Liver (tissue), 9 donors: ENCODE results near the gene VPS39. TPM values are rescaled to one million over a fixed set of nuclear protein-coding genes. Genes with fewer than 3 reads are reported as not detected.

Experiments
- DNase-seq: peaks from one replicate; pipeline ENCODE4 v3.0.0-alpha.2; 2017; ENCODE audit warnings: low spot score
- H3K27ac ChIP-seq, 2 donors: one replicate each; pipeline ENCODE4 v1.7.0; 2013; ENCODE audit warnings: inconsistent platforms in 2 of 2, low read length in 2 of 2, control low read depth in 1 of 2, low read depth in 1 of 2, mild to moderate bottlenecking in 1 of 2
- H3K27me3 ChIP-seq, 4 donors: one replicate each; pipeline versions ENCODE4 v1.6.1 to v1.7.0; 2013; ENCODE audit warnings: low read length in 3 of 4, inconsistent platforms in 1 of 4, mild to moderate bottlenecking in 1 of 4, moderate library complexity in 1 of 4; ENCODE audit not compliant: control insufficient read depth in 4 of 4, insufficient read depth in 4 of 4
- H3K36me3 ChIP-seq, 4 donors: one replicate each; pipeline versions ENCODE4 v1.6.1 to v1.7.0; 2013; ENCODE audit warnings: low read length in 3 of 4, mild to moderate bottlenecking in 3 of 4, low read depth in 1 of 4, moderate library complexity in 1 of 4; ENCODE audit not compliant: control insufficient read depth in 4 of 4, insufficient read depth in 3 of 4
- H3K4me1 ChIP-seq, 4 donors: one replicate each; pipeline versions ENCODE4 v1.6.1 to v1.7.0; 2013; ENCODE audit warnings: low read length in 3 of 4, mild to moderate bottlenecking in 3 of 4, moderate library complexity in 1 of 4; ENCODE audit not compliant: control insufficient read depth in 4 of 4, insufficient read depth in 4 of 4
- H3K4me3 ChIP-seq, 3 donors: one replicate each; pipeline versions ENCODE4 v1.6.1 to v1.7.0; 2013; ENCODE audit warnings: low read length in 3 of 3, control low read depth in 1 of 3, low read depth in 1 of 3, mild to moderate bottlenecking in 1 of 3
- H3K9ac ChIP-seq, 2 donors: one replicate each; pipeline ENCODE4 v1.7.0; 2013; ENCODE audit warnings: low read length in 2 of 2, mild to moderate bottlenecking in 2 of 2, moderate library complexity in 2 of 2, control low read depth in 1 of 2, low read depth in 1 of 2
- H3K9me3 ChIP-seq, 4 donors: one replicate each; pipeline versions ENCODE4 v1.6.1 to v1.7.0; 2013; ENCODE audit warnings: low read length in 3 of 4; ENCODE audit not compliant: control insufficient read depth in 4 of 4
- CTCF ChIP-seq: fragments of 150-350 bp; IDR thresholded peaks from 2 replicates; pipeline ENCODE4 v1.5.1; 2017; ENCODE audit warnings: improper control_type of control experiment, low read depth, low read length; ENCODE audit not compliant: missing input control
- EGR1 ChIP-seq, 2 donors: IDR thresholded peaks; 2 replicates each; pipeline ENCODE4 v1.6.1; 2016 to 2018; ENCODE audit warnings: antibody characterized with exemption in 2 of 2, low read depth in 2 of 2
- FOXA2 ChIP-seq: IDR thresholded peaks from 2 replicates; pipeline ENCODE4 v1.6.1; 2016; ENCODE audit warnings: antibody characterized with exemption
- GABPA ChIP-seq, 2 donors: IDR thresholded peaks in 1 of 2; conservative IDR thresholded peaks in 1 of 2; 2 replicates each; pipeline ENCODE4 v1.6.1; 2016; ENCODE audit warnings: antibody characterized with exemption in 2 of 2, mild to moderate bottlenecking in 1 of 2, moderate library complexity in 1 of 2
- HNF4A ChIP-seq, 2 donors: conservative IDR thresholded peaks; 2 replicates each; pipeline ENCODE4 v1.6.1; 2016; ENCODE audit warnings: antibody characterized with exemption in 2 of 2, mild to moderate bottlenecking in 2 of 2
- JUND ChIP-seq, 2 donors: IDR thresholded peaks; 2 replicates each; pipeline ENCODE4 v1.6.1; 2016; ENCODE audit warnings: antibody characterized with exemption in 2 of 2
- MAX ChIP-seq: IDR thresholded peaks from 2 replicates; pipeline ENCODE4 v1.6.1; 2016; ENCODE audit warnings: antibody characterized with exemption
- NR2F2 ChIP-seq: IDR thresholded peaks from 2 replicates; pipeline ENCODE4 v1.6.1; 2016; ENCODE audit warnings: antibody characterized with exemption
- REST ChIP-seq: IDR thresholded peaks from 2 replicates; pipeline ENCODE4 v1.6.1; 2016; ENCODE audit warnings: antibody characterized with exemption, mild to moderate bottlenecking
- RXRA ChIP-seq, 2 donors: IDR thresholded peaks; 2 replicates each; pipeline ENCODE4 v1.6.1; 2017 to 2018; ENCODE audit warnings: antibody characterized with exemption in 2 of 2, mild to moderate bottlenecking in 1 of 2
- YY1 ChIP-seq: IDR thresholded peaks from 2 replicates; pipeline ENCODE4 v1.6.1; 2016; ENCODE audit warnings: antibody characterized with exemption, mild to moderate bottlenecking
- ZBTB33 ChIP-seq: IDR thresholded peaks from 2 replicates; pipeline ENCODE4 v1.6.1; 2016; ENCODE audit warnings: antibody characterized with exemption
- WGBS: extraction: QIAGEN DNeasy Blood & Tissue Kit; methylation state at CpG from one replicate; pipeline ENCODE4 v1.1.7; 2013; 5-methylcytosine and 5-hydroxymethylcytosine counted together
- polyA plus RNA-seq, 2 donors: library from polyadenylated mRNA; stranded (reverse) in 1 of 2; unstranded in 1 of 2; fragments of 200-250 nt in 1 of 2; fragments of >200 nt in 1 of 2; fragmentation: Nextera tagmentation in 1 of 2; extraction: Ambion mirVana in 1 of 2; gene quantifications; one replicate each; pipeline versions ENCODE4 v1.2.1 to v1.2.3, GENCODE V29; 2013 to 2015
- total RNA-seq, 2 donors: library from RNA; depleted of rRNA; stranded (reverse); fragments of >200 nt; gene quantifications; one replicate each; pipeline ENCODE4 v1.2.3, GENCODE V29; 2014
- donor health status: healthy.
- donor health status: healthy.
- donor health status: healthy.
- donor health status: healthy.
- donor health status: healthy.

Gene VPS39
- total and polyA plus RNA-seq, 4 donors: 11.1 to 41.2 (median 16.8) TPM

- no peak for DNase-seq
- no peak overlapping the region for H3K9ac ChIP-seq
- no peaks in the 10 kb centered on the region for H3K27me3 ChIP-seq
- peaks cover 0 to 1% (median under 1%) of the 10 kb centered on the region in 4 donors for H3K4me1 ChIP-seq
- no peak overlapping the region for H3K4me3 ChIP-seq
- H3K36me3 ChIP-seq: peaks cover 10 to 73% (median 44%) of the 10 kb centered on the region in 4 donors
- no peak for TF ChIP-seq HNF4A (conservative IDR thresholded peaks at IDR 0.05)
- TF ChIP-seq REST: no peak
- no peak for TF ChIP-seq ZBTB33
- no peak for TF ChIP-seq MAX
- TF ChIP-seq EGR1 (IDR thresholded peaks at IDR 0.05; ENCODE audit: low read depth in 2 of 2): no peak
- no peak for TF ChIP-seq GABPA (IDR thresholded peaks at IDR 0.05 in 1 of 2, conservative IDR thresholded peaks at IDR 0.05 in 1 of 2)
- no peak for TF ChIP-seq YY1
- no peak for TF ChIP-seq CTCF
- no peak for TF ChIP-seq JUND (IDR thresholded peaks at IDR 0.05)
- TF ChIP-seq RXRA (IDR thresholded peaks at IDR 0.05): no peak
- no peak for TF ChIP-seq FOXA2
- no peaks in the 10 kb centered on the region for H3K9me3 ChIP-seq
- no peak overlapping the region for H3K27ac ChIP-seq
Observed at GRCh38 chr15:42213511-42213910, 5.4 kb upstream of the VPS39 start.

GRCh38 chr15:42210696-42211095 is 2.6 kb upstream of the VPS39 start:
- DNase-seq: no peak
- peaks cover 8 to 48% (median 19%) of the 10 kb centered on the region in 4 donors for H3K36me3 ChIP-seq
- no peak for TF ChIP-seq NR2F2
- TF ChIP-seq FOXA2: no peak
- no peak overlapping the region for H3K9ac ChIP-seq
- no peaks in the 10 kb centered on the region for H3K27me3 ChIP-seq
- peaks cover 2 to 16% (median 15%) of the 10 kb centered on the region in 4 donors for H3K4me1 ChIP-seq
- no peaks in the 10 kb centered on the region for H3K9me3 ChIP-seq
- no peak overlapping the region for H3K27ac ChIP-seq
- 76% methylated on average over 4 of the region's 4 CpGs for WGBS
- no peak overlapping the region for H3K4me3 ChIP-seq
